ENCODE measurements around the gene ADAMTS12.
A peak's percentile ranks its signal among the peaks of the same experiment; 100 is the strongest.

The ADAMTS12 gene

DNA sequence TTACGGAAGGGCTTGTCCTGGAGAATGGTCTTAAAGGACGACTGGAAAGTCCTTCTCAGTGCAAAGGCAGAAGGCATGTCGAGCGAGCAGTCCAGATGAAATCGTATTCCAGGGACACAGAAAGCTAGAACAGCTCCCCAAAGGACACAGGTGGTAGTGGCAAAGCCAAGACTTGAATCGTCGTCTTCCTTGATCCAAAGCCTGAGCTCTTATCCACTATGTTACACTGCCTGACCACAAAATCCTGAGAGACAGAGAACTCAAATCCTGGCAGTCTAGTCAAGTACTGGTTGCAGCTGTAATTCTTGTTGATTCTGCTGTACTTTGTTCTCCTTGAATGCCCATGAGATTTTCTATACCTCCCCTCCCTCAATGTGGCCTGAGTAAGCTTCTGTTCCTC, 252.3 kb downstream of the ADAMTS12 start:
- DNase-seq: no peak

GRCh38 chr5:33637011-33637410, 254.8 kb downstream of the ADAMTS12 start:
- DNase-seq: no peak

- DNase-seq: no peak
Measured at GRCh38 chr5:33635582-33635981, 256.2 kb downstream of the ADAMTS12 start.

DNA sequence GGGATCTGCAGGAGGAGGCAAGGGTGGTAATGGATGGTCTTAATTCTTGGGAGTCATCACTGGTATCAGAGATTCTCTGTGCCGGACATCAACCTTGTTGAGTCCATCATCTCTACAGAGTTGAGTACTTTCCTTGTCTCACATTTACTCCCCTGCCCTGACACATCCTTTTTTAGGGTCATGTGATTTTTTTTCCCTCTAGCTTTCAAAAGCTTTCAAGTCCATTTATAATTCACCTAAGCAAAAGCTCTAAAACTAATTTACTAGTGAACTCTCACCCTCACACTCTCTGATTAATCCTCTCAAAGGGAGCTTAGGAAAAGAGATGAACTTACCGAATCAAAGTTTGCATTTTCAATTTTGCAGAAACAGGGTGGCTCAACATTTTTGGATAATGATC, 258.1 kb downstream of the ADAMTS12 start:
- no peak for DNase-seq

- DNase-seq: no peak
Measured at GRCh38 chr5:33631786-33632185, 260.0 kb downstream of the ADAMTS12 start.

GRCh38 chr5:33631139-33631538, 260.7 kb downstream of the ADAMTS12 start:
- no peak for DNase-seq

- DNase-seq: no peak
Measured at GRCh38 chr5:33629999-33630398, 261.8 kb downstream of the ADAMTS12 start.

GRCh38 chr5:33628796-33629195, 263.0 kb downstream of the ADAMTS12 start:
- DNase-seq: no peak

DNA sequence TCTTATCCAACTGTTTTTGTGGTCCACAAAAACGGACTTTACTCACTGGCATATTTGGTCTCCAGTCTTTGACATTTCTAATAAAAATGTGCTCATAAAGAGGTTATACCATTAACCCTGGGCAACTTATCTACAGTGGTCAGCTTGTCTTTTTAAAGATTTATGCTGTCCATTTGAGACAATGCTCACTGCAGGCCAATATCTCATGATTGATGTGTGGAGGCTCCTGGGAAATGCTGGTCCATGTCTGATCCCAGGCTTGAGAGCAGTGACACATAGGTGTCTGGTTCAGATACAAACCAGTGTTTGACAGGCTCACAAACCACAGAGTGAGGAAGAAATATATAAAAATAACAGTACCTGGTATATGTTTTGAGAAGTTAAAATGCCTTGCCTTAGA, 270.3 kb downstream of the ADAMTS12 start:
- DNase-seq: no peak

GRCh38 chr5:33614039-33614438, 277.8 kb downstream of the ADAMTS12 start:
- DNase-seq: no peak

DNA sequence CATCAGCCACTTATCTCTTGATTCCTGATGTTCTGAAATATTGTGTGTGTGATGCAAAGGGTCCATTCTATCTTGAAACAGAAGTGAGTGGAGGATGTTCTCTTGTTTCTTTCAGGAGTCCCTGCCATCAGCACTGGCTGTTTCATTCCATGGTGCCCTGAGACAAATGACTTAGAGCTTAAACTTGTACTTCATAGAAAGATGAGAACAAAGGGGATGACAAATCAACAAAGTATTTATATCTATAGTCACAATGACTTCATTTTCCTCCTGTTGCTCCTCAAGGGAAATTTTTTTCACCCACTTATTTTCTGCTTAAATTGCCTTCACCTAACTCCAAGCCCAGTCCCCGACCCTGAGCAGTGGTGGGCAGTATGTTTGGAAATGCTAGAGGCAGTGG, 279.4 kb downstream of the ADAMTS12 start:
- no peak for DNase-seq

DNA sequence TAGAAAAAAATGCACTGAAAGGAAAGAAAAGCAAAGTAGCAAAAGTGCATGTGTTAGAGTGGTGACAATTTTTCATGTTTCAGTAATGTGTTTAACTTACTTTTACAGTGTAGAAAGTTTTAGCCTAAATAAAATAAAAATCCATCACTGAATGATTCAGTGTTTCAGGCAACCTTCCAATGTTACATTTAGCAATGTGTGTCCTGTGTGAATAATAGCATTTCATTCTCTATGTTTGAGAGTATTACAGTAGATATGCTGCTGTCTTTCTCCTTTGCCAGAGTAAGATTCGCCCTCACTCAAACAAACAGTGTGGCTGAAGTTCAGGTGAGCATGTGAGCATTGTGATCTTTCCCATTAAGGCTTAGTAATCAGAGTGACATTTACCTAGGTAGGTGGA, 279.9 kb downstream of the ADAMTS12 start:
- no peak for DNase-seq

- no peak for DNase-seq
Measured at GRCh38 chr5:33608344-33609041, 283.3 kb downstream of the ADAMTS12 start.

- no peak for DNase-seq
Measured at GRCh38 chr5:33604503-33604902, 287.3 kb downstream of the ADAMTS12 start.

GRCh38 chr5:33601881-33602280, 289.9 kb downstream of the ADAMTS12 start:
- DNase-seq: no peak

DNA sequence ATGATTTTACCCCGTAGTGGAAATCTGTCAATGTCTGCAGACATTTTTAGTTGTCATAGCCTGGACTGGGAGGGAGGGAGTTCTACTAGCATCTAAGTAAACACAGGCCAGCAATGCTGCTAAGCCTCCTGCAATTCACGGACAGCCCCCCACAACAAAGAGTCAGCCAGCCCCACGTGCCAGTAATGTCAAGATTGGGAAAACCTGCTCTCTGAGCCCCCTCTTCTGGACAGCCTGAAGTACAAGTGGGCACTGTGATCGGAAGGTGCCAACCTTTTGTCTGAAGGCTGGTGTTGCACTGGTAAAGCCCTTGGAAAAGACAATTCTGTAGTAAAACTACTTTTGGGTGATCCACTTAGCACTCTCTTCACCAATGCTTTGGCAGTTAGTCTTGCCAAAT, 296.5 kb downstream of the ADAMTS12 start:
- no peak for DNase-seq

DNA sequence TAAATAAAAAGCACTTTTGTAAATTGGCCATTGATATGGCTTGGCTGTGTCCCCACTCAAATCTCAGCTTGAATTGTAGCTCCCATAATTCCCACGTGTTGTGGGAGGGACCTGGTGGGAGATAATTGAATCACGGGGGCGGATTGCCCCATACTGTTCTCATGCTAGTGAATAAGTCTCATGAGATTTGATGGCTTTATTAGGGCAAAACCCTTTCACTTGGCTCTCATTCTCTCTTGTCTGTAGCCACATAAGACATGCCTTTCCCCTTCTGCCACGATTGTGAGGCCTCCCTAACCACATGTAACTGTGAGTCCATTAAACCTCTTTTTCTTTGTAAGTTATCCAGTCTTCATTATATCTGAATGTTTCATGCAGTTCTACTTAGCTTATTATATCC, 297.8 kb downstream of the ADAMTS12 start:
- no peak for DNase-seq

GRCh38 chr5:33592245-33592644, 299.5 kb downstream of the ADAMTS12 start:
- DNase-seq: no peak

- peak; percentile 2 for DNase-seq
Measured at GRCh38 chr5:33588654-33589372, 303.0 kb downstream of the ADAMTS12 start.

- DNase-seq: no peak
Measured at GRCh38 chr5:33583332-33583731, 308.5 kb downstream of the ADAMTS12 start.

DNA sequence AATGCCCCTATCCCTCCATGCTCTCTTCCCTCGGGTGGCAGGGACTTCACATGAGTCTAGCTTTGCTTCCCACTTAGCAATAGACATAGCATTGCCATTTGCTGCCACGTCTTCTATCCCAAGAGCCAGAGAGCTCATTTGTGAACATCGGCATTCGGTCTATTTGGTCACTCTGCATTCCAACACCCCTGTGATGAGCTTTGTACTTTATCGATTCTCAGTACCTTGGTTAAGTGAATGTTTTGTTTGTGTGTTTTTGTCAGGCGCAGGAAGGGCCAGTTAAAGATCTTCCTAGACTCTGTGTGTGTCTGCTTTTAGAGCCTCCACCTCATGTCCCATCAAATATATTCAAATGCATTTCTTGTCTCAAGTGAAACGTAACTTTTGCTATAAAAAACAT, 309.4 kb downstream of the ADAMTS12 start:
- no peak for DNase-seq

DNA sequence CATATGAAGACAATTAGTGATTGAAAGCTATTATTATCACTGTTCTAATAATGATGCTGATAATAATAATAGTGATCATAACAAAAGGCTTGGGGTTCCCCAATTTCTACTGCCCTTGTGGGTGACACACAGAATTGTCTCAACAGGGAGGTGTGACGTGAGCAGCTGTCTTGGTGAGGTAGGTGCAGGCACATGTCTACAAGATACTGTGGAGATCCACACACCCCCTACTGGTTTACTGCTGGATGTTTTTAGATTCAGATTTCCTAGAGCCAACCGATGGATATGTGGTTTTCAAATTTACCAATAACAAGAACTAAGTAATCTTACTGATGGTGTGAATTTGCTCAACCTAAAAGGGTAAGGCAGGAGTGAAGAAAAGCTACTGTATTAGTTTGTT, 312.0 kb downstream of the ADAMTS12 start:
- DNase-seq: no peak

- DNase-seq: no peak
Measured at GRCh38 chr5:33579152-33579551, 312.6 kb downstream of the ADAMTS12 start.

GRCh38 chr5:33576726-33577590, 314.8 kb downstream of the ADAMTS12 start:
- no peak for DNase-seq

All from CD4-positive, alpha-beta T cell treated with Interleukin-4 for 4 hours (primary cell).